ENCODE data around the gene AP2B1.

- TF ChIP-seq EZH2 (IDR thresholded peaks at IDR 0.05; ENCODE audit: low read length) (no peak), CTCF (optimal IDR thresholded peaks at IDR 0.05 in 1 of 3, IDR thresholded peaks at IDR 0.05 in 1 of 3, conservative IDR thresholded peaks at IDR 0.05 in 1 of 3; ENCODE audit: extremely low read depth in 1 of 3, insufficient read depth in 2 of 3, low read length in 3 of 3) (no peak)
These were observed 114.4 kb downstream of the AP2B1 start for GRCh38 chr17:35701491-35701890.
